ENCODE data around the gene PEX3. TPM values are rescaled to one million over a fixed set of nuclear protein-coding genes. Genes with fewer than 3 reads are reported as not detected.

The PEX3 gene
- total RNA-seq, 1 experiment from 2014 or later, result 12.9 TPM

GRCh38 chr6:143490244-143490643 lies 39.6 kb downstream of the PEX3 start:
- Histone ChIP-seq H3K79me2 (ENCODE audit: insufficient read depth, low read length) (no peaks in the 10 kb centered on the region), H3K9ac (ENCODE audit: low read length) (no peak overlapping the region), H3K4me2 (ENCODE audit: low read length) (no peak overlapping the region), H3K27ac (ENCODE audit: low read depth, low read length) (no peak overlapping the region), H3K36me3 (ENCODE audit: control insufficient read depth in 1 of 2, insufficient read depth in 2 of 2, low read length in 2 of 2) (peaks cover 10 to 11% of the 10 kb centered on the region in 2 experiments), H4K20me1 (ENCODE audit: insufficient read depth) (0 out of 2 replicates have a peak, but pooled peaks cover 3% of the 10 kb centered on the region), H2AFZ (ENCODE audit: low read depth, low read length, poor library complexity, severe bottlenecking) (no peak overlapping the region), H3K4me3 (replicated peaks in 1 of 2; ENCODE audit: low read depth in 1 of 2, low read length in 2 of 2) (no peak overlapping the region), H3K27me3 (ENCODE audit: insufficient read depth, low read length) (no peaks in the 10 kb centered on the region), H3K9me2 (ENCODE audit: insufficient read depth) (no peaks in the 10 kb centered on the region), H3K4me1 (ENCODE audit: control insufficient read depth in 1 of 2, insufficient read depth in 2 of 2, low read length in 2 of 2) (no peaks in the 10 kb centered on the region), H3K9me3 (ENCODE audit: control insufficient read depth in 1 of 2, insufficient read depth in 1 of 2, low read depth in 1 of 2, low read length in 2 of 2) (no peaks in the 10 kb centered on the region)
- no TSS peak for BruUV-seq (replicated peaks)
- no peak for TF ChIP-seq FOSL1 (IDR thresholded peaks at IDR 0.05; ENCODE audit: low read depth)
- intact Hi-C loops (cut with micrococcal nuclease), result no loop called here
- ChIA-PET RAD21 (ENCODE audit: low non-redundant PET in 1 of 2, low total read pairs in 2 of 2, uncharacterized antibody in 2 of 2, unreplicated experiment in 2 of 2) (no interaction called here), POLR2A (no interaction called here), CTCF (no interaction called here)
- no peak for DNase-seq (ENCODE audit: low read depth, low spot score)
- no peak for ATAC-seq

GRCh38 chr6:143490775-143491174 lies 40.2 kb downstream of the PEX3 start:
- Histone ChIP-seq H3K9me2 (ENCODE audit: insufficient read depth) (no peaks in the 10 kb centered on the region), H3K9ac (ENCODE audit: low read length) (no peak overlapping the region), H3K79me2 (ENCODE audit: insufficient read depth, low read length) (no peaks in the 10 kb centered on the region), H2AFZ (ENCODE audit: low read depth, low read length, poor library complexity, severe bottlenecking) (no peak overlapping the region), H3K4me3 (replicated peaks in 1 of 2; ENCODE audit: low read depth in 1 of 2, low read length in 2 of 2) (no peak overlapping the region), H4K20me1 (ENCODE audit: insufficient read depth) (0 out of 2 replicates have a peak, but pooled peaks cover 3% of the 10 kb centered on the region), H3K27ac (ENCODE audit: low read depth, low read length) (no peak overlapping the region), H3K9me3 (ENCODE audit: control insufficient read depth in 1 of 2, insufficient read depth in 1 of 2, low read depth in 1 of 2, low read length in 2 of 2) (no peaks in the 10 kb centered on the region), H3K36me3 (ENCODE audit: control insufficient read depth in 1 of 2, insufficient read depth in 2 of 2, low read length in 2 of 2) (peaks cover 14 to 16% of the 10 kb centered on the region in 2 experiments), H3K27me3 (ENCODE audit: insufficient read depth, low read length) (no peaks in the 10 kb centered on the region), H3K4me1 (ENCODE audit: control insufficient read depth in 1 of 2, insufficient read depth in 2 of 2, low read length in 2 of 2) (no peaks in the 10 kb centered on the region), H3K4me2 (ENCODE audit: low read length) (no peak overlapping the region)
- BruUV-seq (replicated peaks), result no TSS peak
- ATAC-seq (no peak), DNase-seq (ENCODE audit: low read depth, low spot score) (no peak)
- ChIA-PET CTCF (no interaction called here), RAD21 (ENCODE audit: low non-redundant PET in 1 of 2, low total read pairs in 2 of 2, uncharacterized antibody in 2 of 2, unreplicated experiment in 2 of 2) (no interaction called here), POLR2A (no interaction called here)
- TF ChIP-seq POLR2AphosphoS5 (IDR thresholded peaks at IDR 0.05; ENCODE audit: low read depth, low read length) (no peak), ATF3 (IDR thresholded peaks at IDR 0.05) (no peak), CBX3 (IDR thresholded peaks at IDR 0.05; ENCODE audit: low read depth) (no peak), YY1 (IDR thresholded peaks at IDR 0.05; ENCODE audit: extremely low read depth, insufficient replicate concordance, low read depth, low read length) (no peak), SP1 (IDR thresholded peaks at IDR 0.05; ENCODE audit: low read depth) (no peak), ZBTB33 (IDR thresholded peaks at IDR 0.05; ENCODE audit: extremely low read depth, insufficient replicate concordance, low read length) (no peak), ZFX (IDR thresholded peaks at IDR 0.05) (no peak), TCF7L2 (IDR thresholded peaks at IDR 0.05; ENCODE audit: borderline replicate concordance, extremely low read depth, insufficient read depth, insufficient read length) (no peak), EZH2 (IDR thresholded peaks at IDR 0.05) (no peak), SRF (IDR thresholded peaks at IDR 0.05; ENCODE audit: low read depth) (no peak), POLR2A (IDR thresholded peaks at IDR 0.05; ENCODE audit: borderline replicate concordance, extremely low read depth, insufficient read depth, insufficient read length) (no peak), RAD21 (IDR thresholded peaks at IDR 0.05; ENCODE audit: low read depth) (no peak), FOSL1 (IDR thresholded peaks at IDR 0.05; ENCODE audit: low read depth) (no peak)
- TF ChIP-seq, protein P1, sequence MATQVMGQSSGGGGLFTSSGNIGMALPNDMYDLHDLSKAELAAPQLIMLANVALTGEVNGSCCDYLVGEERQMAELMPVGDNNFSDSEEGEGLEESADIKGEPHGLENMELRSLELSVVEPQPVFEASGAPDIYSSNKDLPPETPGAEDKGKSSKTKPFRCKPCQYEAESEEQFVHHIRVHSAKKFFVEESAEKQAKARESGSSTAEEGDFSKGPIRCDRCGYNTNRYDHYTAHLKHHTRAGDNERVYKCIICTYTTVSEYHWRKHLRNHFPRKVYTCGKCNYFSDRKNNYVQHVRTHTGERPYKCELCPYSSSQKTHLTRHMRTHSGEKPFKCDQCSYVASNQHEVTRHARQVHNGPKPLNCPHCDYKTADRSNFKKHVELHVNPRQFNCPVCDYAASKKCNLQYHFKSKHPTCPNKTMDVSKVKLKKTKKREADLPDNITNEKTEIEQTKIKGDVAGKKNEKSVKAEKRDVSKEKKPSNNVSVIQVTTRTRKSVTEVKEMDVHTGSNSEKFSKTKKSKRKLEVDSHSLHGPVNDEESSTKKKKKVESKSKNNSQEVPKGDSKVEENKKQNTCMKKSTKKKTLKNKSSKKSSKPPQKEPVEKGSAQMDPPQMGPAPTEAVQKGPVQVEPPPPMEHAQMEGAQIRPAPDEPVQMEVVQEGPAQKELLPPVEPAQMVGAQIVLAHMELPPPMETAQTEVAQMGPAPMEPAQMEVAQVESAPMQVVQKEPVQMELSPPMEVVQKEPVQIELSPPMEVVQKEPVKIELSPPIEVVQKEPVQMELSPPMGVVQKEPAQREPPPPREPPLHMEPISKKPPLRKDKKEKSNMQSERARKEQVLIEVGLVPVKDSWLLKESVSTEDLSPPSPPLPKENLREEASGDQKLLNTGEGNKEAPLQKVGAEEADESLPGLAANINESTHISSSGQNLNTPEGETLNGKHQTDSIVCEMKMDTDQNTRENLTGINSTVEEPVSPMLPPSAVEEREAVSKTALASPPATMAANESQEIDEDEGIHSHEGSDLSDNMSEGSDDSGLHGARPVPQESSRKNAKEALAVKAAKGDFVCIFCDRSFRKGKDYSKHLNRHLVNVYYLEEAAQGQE (IDR thresholded peaks at IDR 0.05; ENCODE audit: low read depth), result no peak
- intact Hi-C loops (cut with micrococcal nuclease), result no loop called here

Data from HCT116 (cell line).